Skeletal muscle tissue (tissue), 4 donors: ENCODE measurements around the gene FAM131B. TPM values are rescaled to one million over a fixed set of nuclear protein-coding genes. Genes with fewer than 3 reads are reported as not detected.
A peak's percentile ranks its signal among the peaks of the same experiment; 100 is the strongest.
"Not testable (repeated sequence)": the region's sequence is repeated elsewhere in the genome, so short reads cannot be mapped to it uniquely, and the experiment has no call there.

ENCODE experiments used
- H3K27ac ChIP-seq: one replicate; pipeline ENCODE4 v1.7.0; 2013; ENCODE audit warnings: mild to moderate bottlenecking, low read depth, low read length, inconsistent platforms
- H3K27me3 ChIP-seq, 3 donors: one replicate each; pipeline ENCODE4 v1.7.0; 2013; ENCODE audit warnings: low read length in 3 of 3; ENCODE audit not compliant: control insufficient read depth in 3 of 3, insufficient read depth in 3 of 3
- H3K36me3 ChIP-seq, 3 donors: one replicate each; pipeline ENCODE4 v1.7.0; 2013; ENCODE audit warnings: low read length in 3 of 3; ENCODE audit not compliant: control insufficient read depth in 3 of 3, insufficient read depth in 3 of 3
- H3K4me1 ChIP-seq, 3 donors: one replicate each; pipeline ENCODE4 v1.7.0; 2013; ENCODE audit warnings: low read length in 3 of 3, mild to moderate bottlenecking in 3 of 3; ENCODE audit not compliant: control insufficient read depth in 3 of 3, insufficient read depth in 3 of 3
- H3K4me3 ChIP-seq, 3 donors: one replicate each; pipeline ENCODE4 v1.7.0; 2013; ENCODE audit warnings: low read length in 3 of 3
- H3K9ac ChIP-seq, 3 donors: one replicate each; pipeline ENCODE4 v1.7.0; 2013; ENCODE audit warnings: low read length in 3 of 3, mild to moderate bottlenecking in 3 of 3, moderate library complexity in 2 of 3, low read depth in 1 of 3
- H3K9me3 ChIP-seq, 3 donors: one replicate each; pipeline ENCODE4 v1.7.0; 2013; ENCODE audit warnings: low read length in 3 of 3; ENCODE audit not compliant: control insufficient read depth in 3 of 3
- total RNA-seq: library from RNA; depleted of rRNA; stranded (reverse); fragments of >200 nt; gene quantifications from one replicate; pipeline ENCODE4 v1.2.3, GENCODE V29; 2014
- donor health status: Osteomylitis.

The FAM131B gene
- total RNA-seq, 1 donor from 2014 or later, result 1.0 TPM

- Histone ChIP-seq H3K4me3 (no peak overlapping the region), H3K4me1 (peaks cover 49 to 51% (median 51%) of the 10 kb centered on the region in 3 donors), H3K9ac (no peak overlapping the region), H3K27ac (no peak overlapping the region), H3K9me3 (no peaks in the 10 kb centered on the region), H3K27me3 (no peaks in the 10 kb centered on the region), H3K36me3 (peaks cover 13 to 25% (median 22%) of the 10 kb centered on the region in 3 donors)
Measured at GRCh38 chr7:143394777-143395176, 32.3 kb upstream of the FAM131B start.

GRCh38 chr7:143394068-143394467 lies 31.6 kb upstream of the FAM131B start:
- Histone ChIP-seq H3K4me3 (no peak overlapping the region), H3K36me3 (peaks cover 20 to 32% (median 29%) of the 10 kb centered on the region in 3 donors), H3K9me3 (no peaks in the 10 kb centered on the region), H3K9ac (no peak overlapping the region), H3K27me3 (no peaks in the 10 kb centered on the region), H3K27ac (no peak overlapping the region), H3K4me1 (peaks cover 49 to 57% (median 57%) of the 10 kb centered on the region in 3 donors)

GRCh38 chr7:143393267-143394041 lies 30.9 kb upstream of the FAM131B start:
- Histone ChIP-seq H3K9ac (no peak overlapping the region), H3K36me3 (peaks cover 26 to 38% (median 35%) of the 10 kb centered on the region in 3 donors), H3K4me1 (peaks cover 49 to 63% (median 57%) of the 10 kb centered on the region in 3 donors), H3K27me3 (no peaks in the 10 kb centered on the region), H3K9me3 (no peaks in the 10 kb centered on the region), H3K27ac (no peak overlapping the region), H3K4me3 (no peak overlapping the region)

- H3K27me3 ChIP-seq, result no peaks in the 10 kb centered on the region
- H3K4me1 ChIP-seq, result peaks cover 49 to 63% (median 57%) of the 10 kb centered on the region in 3 donors
- no peak overlapping the region for H3K4me3 ChIP-seq
- H3K9me3 ChIP-seq, result no peaks in the 10 kb centered on the region
- no peak overlapping the region for H3K9ac ChIP-seq
- H3K27ac ChIP-seq, result no peak overlapping the region
- peaks cover 31 to 43% (median 40%) of the 10 kb centered on the region in 3 donors for H3K36me3 ChIP-seq
Measured at GRCh38 chr7:143392875-143393266, 30.4 kb upstream of the FAM131B start.

GRCh38 chr7:143392427-143392826 lies 29.9 kb upstream of the FAM131B start:
- not testable (repeated sequence) for H3K27me3 ChIP-seq, H3K4me3 ChIP-seq, H3K9me3 ChIP-seq, H3K9ac ChIP-seq
- Histone ChIP-seq H3K27ac (peak overlapping the region; percentile 83), H3K36me3 (peaks cover 36 to 48% (median 44%) of the 10 kb centered on the region in 3 donors), H3K4me1 (peaks cover 49 to 67% (median 60%) of the 10 kb centered on the region in 3 donors)

- Histone ChIP-seq H3K4me3 (peak overlapping the region in 1 of 3 donors; percentile 45), H3K27me3 (no peaks in the 10 kb centered on the region), H3K9me3 (no peaks in the 10 kb centered on the region), H3K9ac (peak overlapping the region; percentile 1 to 57 (median 11)), H3K4me1 (peaks cover 54 to 74% (median 64%) of the 10 kb centered on the region in 3 donors), H3K36me3 (peaks cover 40 to 52% (median 47%) of the 10 kb centered on the region in 3 donors), H3K27ac (peak overlapping the region; percentile 83)
Measured at GRCh38 chr7:143391462-143392404, 29.2 kb upstream of the FAM131B start.

GRCh38 chr7:143390773-143391317 lies 28.3 kb upstream of the FAM131B start:
- H3K36me3 ChIP-seq, result peaks cover 46 to 52% (median 48%) of the 10 kb centered on the region in 3 donors
- no peak overlapping the region for H3K4me3 ChIP-seq
- no peaks in the 10 kb centered on the region for H3K9me3 ChIP-seq
- H3K9ac ChIP-seq, result peak overlapping the region in 1 of 3 donors; percentile 57
- no peaks in the 10 kb centered on the region for H3K27me3 ChIP-seq
- H3K4me1 ChIP-seq, result peaks cover 55 to 74% (median 69%) of the 10 kb centered on the region in 3 donors
- H3K27ac ChIP-seq, result peak overlapping the region; percentile 83

- Histone ChIP-seq H3K4me3 (no peak overlapping the region), H3K27me3 (no peaks in the 10 kb centered on the region), H3K4me1 (peaks cover 52 to 74% (median 67%) of the 10 kb centered on the region in 3 donors), H3K9ac (no peak overlapping the region), H3K27ac (no peak overlapping the region), H3K36me3 (peaks cover 48 to 53% (median 50%) of the 10 kb centered on the region in 3 donors), H3K9me3 (no peaks in the 10 kb centered on the region)
Measured at GRCh38 chr7:143390104-143390772, 27.7 kb upstream of the FAM131B start.

GRCh38 chr7:143389316-143390103 lies 27.0 kb upstream of the FAM131B start:
- H3K4me3 ChIP-seq, result no peak overlapping the region
- H3K27ac ChIP-seq, result no peak overlapping the region
- H3K4me1 ChIP-seq, result peaks cover 57 to 76% (median 70%) of the 10 kb centered on the region in 3 donors
- peaks cover 50 to 53% (median 52%) of the 10 kb centered on the region in 3 donors for H3K36me3 ChIP-seq
- no peaks in the 10 kb centered on the region for H3K9me3 ChIP-seq
- no peaks in the 10 kb centered on the region for H3K27me3 ChIP-seq
- H3K9ac ChIP-seq, result no peak overlapping the region
